Esophagus squamous epithelium (tissue), 5 donors: Measurements from ENCODE around the gene COL6A3. TPM values are rescaled to one million over a fixed set of nuclear protein-coding genes. Genes with fewer than 3 reads are reported as not detected.

Source experiments
- DNase-seq: peaks from one replicate; lab custom pipeline; 2025; lab: John Stamatoyannopoulos, UW
- H3K27ac ChIP-seq, 4 donors: fragments of 200-600 bp; sonication (generic); one replicate each; pipeline ENCODE4 v1.5.1; 2016 to 2019; ENCODE audit warnings: mild to moderate bottlenecking in 1 of 4
- H3K27me3 ChIP-seq, 4 donors: fragments of 200-600 bp; sonication (generic); 1 replicate in 3 of 4; 2 replicates in 1 of 4; pipeline versions ENCODE4 v1.5.1 to v1.6.0; 2017 to 2021; ENCODE audit warnings: antibody characterized with exemption in 1 of 4
- H3K36me3 ChIP-seq, 3 donors: fragments of 200-600 bp; sonication (generic); one replicate each; pipeline ENCODE4 v1.5.1; 2016 to 2019
- H3K4me1 ChIP-seq, 3 donors: fragments of 200-600 bp; sonication (generic); one replicate each; pipeline ENCODE4 v1.5.1; 2017 to 2019
- H3K4me3 ChIP-seq, 4 donors: fragments of 200-600 bp; sonication (generic); 1 replicate in 3 of 4; 2 replicates in 1 of 4; pipeline ENCODE4 v1.5.1; 2016 to 2019; ENCODE audit warnings: mild to moderate bottlenecking in 2 of 4, moderate library complexity in 1 of 4
- H3K9me3 ChIP-seq, 3 donors: fragments of 200-600 bp; sonication (generic); one replicate each; pipeline ENCODE4 v1.5.1; 2016 to 2019
- POLR2A ChIP-seq, 4 donors: fragments of 450-650 bp; IDR thresholded peaks; one replicate each; pipeline ENCODE4 v1.6.1; 2017; ENCODE audit warnings: antibody characterized with exemption in 4 of 4, mild to moderate bottlenecking in 4 of 4, moderate library complexity in 3 of 4
- WGBS, 2 donors: methylation state at CpG; one replicate each; pipeline ENCODE4 v1.1.5; 2018; 5-methylcytosine and 5-hydroxymethylcytosine counted together
- intact Hi-C: fragments of 100-400 bp; cut with DNase I; formaldehyde crosslinking; loops from one replicate; pipeline ENCODE4 v1.15.0; 2022
- total RNA-seq, 4 donors: library from RNA; depleted of rRNA; stranded (reverse); fragments of >200 nt; gene quantifications; one replicate each; pipeline ENCODE4 v1.1.0, GENCODE V29; 2016
- TF ChIP-seq, protein P1 (sequence below), 6 experiments: fragments of 450-650 bp in 4 of 6; fragments of 200-600 bp in 2 of 6; sonication (generic) in 2 of 6; IDR thresholded peaks; one replicate each; pipeline ENCODE4 v1.5.1; 2016 to 2019; ENCODE audit warnings: antibody characterized with exemption in 6 of 6, mild to moderate bottlenecking in 4 of 6, moderate library complexity in 4 of 6
- donor health status: DM: yes; HTN: yes; CAD: no.

Gene COL6A3
- total RNA-seq, 4 donors from 2014 or later: 8.9 to 138 (median 46.5) TPM

DNA sequence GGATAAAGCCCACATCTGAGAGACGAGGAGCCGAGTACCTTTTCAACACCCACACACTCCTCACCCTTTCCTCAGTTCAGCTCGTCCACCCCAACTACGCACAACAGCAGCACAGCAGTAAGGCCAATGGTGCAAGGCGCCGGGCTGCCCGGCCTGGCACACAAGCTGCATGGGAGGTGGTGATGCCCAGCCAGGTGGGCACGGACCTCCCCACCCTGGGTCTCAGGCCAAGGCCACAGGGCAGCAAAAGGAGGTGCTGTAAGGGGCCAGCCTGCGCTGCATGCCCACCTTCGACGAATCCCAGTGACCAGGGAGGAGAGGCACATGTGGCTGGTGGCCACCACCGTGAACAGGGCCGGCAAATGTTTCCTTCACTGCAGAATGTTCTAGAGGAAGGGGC lies 36.6 kb upstream of the COL6A3 start:
- Histone ChIP-seq H3K4me1 (peaks cover 6 to 41% (median 18%) of the 10 kb centered on the region in 3 donors), H3K4me3 (no peak overlapping the region), H3K27me3 (peaks cover 0 to 53% (median 0%) of the 10 kb centered on the region in 4 donors), H3K9me3 (no peaks in the 10 kb centered on the region), H3K36me3 (no peaks in the 10 kb centered on the region), H3K27ac (peak overlapping the region in 3 of 4 donors; percentile 26 to 83 (median 48))
- no peak for DNase-seq
- TF ChIP-seq, protein P1, sequence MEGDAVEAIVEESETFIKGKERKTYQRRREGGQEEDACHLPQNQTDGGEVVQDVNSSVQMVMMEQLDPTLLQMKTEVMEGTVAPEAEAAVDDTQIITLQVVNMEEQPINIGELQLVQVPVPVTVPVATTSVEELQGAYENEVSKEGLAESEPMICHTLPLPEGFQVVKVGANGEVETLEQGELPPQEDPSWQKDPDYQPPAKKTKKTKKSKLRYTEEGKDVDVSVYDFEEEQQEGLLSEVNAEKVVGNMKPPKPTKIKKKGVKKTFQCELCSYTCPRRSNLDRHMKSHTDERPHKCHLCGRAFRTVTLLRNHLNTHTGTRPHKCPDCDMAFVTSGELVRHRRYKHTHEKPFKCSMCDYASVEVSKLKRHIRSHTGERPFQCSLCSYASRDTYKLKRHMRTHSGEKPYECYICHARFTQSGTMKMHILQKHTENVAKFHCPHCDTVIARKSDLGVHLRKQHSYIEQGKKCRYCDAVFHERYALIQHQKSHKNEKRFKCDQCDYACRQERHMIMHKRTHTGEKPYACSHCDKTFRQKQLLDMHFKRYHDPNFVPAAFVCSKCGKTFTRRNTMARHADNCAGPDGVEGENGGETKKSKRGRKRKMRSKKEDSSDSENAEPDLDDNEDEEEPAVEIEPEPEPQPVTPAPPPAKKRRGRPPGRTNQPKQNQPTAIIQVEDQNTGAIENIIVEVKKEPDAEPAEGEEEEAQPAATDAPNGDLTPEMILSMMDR (IDR thresholded peaks at IDR 0.05): no peak
- TF ChIP-seq POLR2A (IDR thresholded peaks at IDR 0.05): no peak
- intact Hi-C loops: no loop called here
- WGBS, 2 donors: 84 to 91% methylated on average over 8 to 10 of the region's 13 CpGs

DNA sequence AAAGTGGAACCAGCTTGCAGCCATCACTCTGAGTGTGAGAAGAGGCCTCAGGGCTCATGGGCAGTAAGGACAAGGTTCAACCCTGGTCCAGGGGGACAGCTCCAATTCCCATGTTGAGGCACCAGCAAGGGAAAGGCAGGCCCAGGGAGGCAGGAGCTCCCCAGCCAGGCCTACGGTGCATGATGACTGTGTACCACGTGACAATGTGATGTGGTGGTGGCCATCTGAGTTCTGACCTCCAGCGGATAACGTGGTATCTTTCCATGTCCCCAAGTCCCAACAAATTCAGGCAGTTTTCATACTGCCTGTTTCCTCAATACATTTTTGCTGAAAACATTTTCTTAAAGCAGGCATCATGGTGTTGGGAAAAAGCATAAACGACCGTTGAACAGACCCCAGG lies 36.1 kb upstream of the COL6A3 start:
- Histone ChIP-seq H3K4me3 (no peak overlapping the region), H3K4me1 (peaks cover 6 to 41% (median 18%) of the 10 kb centered on the region in 3 donors)
- intact Hi-C loops: no loop called here

DNA sequence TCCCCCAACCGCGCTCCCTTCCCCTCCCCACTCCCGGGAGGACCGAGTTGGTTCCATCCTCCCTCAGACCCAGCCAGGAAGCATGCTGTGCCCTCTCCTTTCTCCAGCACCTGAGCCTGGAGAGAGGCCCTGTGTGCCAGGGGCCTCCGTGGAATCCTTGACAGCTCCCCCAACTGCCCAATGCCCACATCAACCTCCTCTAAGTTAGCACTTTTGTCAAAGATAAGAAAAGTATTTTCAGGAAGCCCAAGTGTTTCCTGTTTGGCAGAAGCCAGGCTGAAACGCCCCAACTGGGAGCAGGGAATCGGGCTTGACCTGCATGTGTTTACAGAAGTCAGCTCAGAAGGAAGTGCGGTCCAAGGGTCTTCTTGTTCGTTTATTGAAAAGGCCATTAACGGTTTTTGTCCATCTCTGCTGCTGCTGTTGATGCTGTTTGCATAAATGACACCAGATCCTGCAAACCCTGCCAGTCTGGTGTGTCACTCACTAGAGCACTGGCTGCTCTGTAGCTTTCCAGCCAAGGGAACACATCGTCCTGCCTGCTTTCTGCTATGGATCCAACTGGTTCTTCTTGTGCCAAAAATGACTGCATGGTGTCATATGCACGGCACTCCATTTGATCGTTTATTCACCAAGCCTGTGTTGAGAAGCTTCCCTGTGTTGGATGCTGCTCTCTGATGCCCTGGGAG lies 35.4 kb upstream of the COL6A3 start:
- TF ChIP-seq, protein P1 (IDR thresholded peaks at IDR 0.05): no peak
- no peak for TF ChIP-seq POLR2A (IDR thresholded peaks at IDR 0.05)
- Histone ChIP-seq H3K36me3 (no peaks in the 10 kb centered on the region), H3K9me3 (no peaks in the 10 kb centered on the region), H3K4me3 (no peak overlapping the region), H3K27ac (peak overlapping the region; percentile 23 to 84 (median 80)), H3K4me1 (peaks cover 6 to 41% (median 18%) of the 10 kb centered on the region in 3 donors), H3K27me3 (peaks cover 0 to 44% (median 0%) of the 10 kb centered on the region in 4 donors)
- 44 to 48% methylated on average over 13 of the region's 13 CpGs for WGBS, 2 donors
- intact Hi-C loops: no loop called here
- no peak for DNase-seq

More for the DNA sequence above, 36.1 kb upstream of the COL6A3 start:
- Histone ChIP-seq H3K27ac (peak overlapping the region in 3 of 4 donors; percentile 76 to 84 (median 83)), H3K9me3 (no peaks in the 10 kb centered on the region), H3K36me3 (no peaks in the 10 kb centered on the region), H3K27me3 (peaks cover 0 to 50% (median 0%) of the 10 kb centered on the region in 4 donors)
- no peak for DNase-seq
- WGBS, 2 donors: 78 to 90% methylated on average over 2 to 5 of the region's 6 CpGs
- no peak for TF ChIP-seq POLR2A (IDR thresholded peaks at IDR 0.05)
- TF ChIP-seq, protein P1 (IDR thresholded peaks at IDR 0.05): no peak

DNA sequence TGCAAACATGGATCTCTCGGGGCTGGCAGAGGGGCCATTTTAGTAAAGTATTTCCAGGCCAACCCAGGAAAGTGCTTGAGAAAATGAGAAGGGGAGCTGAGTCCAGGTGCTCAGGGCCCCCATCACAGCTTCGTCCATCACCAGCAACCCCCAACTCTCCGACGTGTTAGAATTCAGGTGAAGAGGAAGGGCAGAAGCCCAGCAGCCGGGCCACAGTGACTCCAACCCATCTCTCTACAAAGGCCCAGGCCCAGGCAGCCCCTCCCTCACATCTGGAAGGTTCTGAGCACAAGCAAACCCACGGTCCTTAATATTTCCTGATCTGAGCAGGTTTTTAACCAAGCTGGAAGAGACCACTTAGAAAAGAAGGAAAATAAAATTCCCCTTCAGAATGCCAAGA lies 34.7 kb upstream of the COL6A3 start:
- H3K4me1 ChIP-seq: peaks cover 6 to 41% (median 18%) of the 10 kb centered on the region in 3 donors

DNA sequence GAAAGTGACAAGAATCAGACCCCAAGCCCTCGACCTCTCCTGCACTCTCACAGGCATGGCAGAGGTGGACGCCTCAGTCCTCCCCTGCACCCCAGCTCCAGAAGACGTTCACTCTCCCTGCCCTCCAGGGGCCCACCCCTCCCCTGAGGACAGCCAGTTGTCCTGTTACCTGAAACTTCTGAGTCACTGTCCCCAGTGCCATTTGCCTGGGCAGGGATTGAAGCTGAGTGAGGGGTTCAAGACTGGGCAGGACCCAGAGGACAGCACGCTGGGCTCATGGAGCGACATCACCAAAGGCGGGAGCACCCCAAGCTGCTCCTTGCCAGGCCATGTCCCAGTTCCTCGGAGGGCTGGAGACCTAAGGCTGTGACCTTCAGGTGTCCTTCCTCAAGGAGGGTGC lies 34.2 kb upstream of the COL6A3 start:
- TF ChIP-seq POLR2A (IDR thresholded peaks at IDR 0.05): no peak
- TF ChIP-seq, protein P1 (IDR thresholded peaks at IDR 0.05): no peak
- 79 to 80% methylated on average over 2 of the region's 7 CpGs for WGBS, 2 donors
- DNase-seq: no peak

More for the DNA sequence above, 34.7 kb upstream of the COL6A3 start:
- Histone ChIP-seq H3K9me3 (no peaks in the 10 kb centered on the region), H3K36me3 (no peaks in the 10 kb centered on the region), H3K27me3 (peaks cover 0 to 40% (median 0%) of the 10 kb centered on the region in 4 donors), H3K4me3 (no peak overlapping the region), H3K27ac (peak overlapping the region; percentile 23 to 84 (median 56))
- no peak for DNase-seq
- TF ChIP-seq, protein P1 (IDR thresholded peaks at IDR 0.05): no peak
- no peak for TF ChIP-seq POLR2A (IDR thresholded peaks at IDR 0.05)
- 65 to 82% methylated on average over 4 to 6 of the region's 6 CpGs for WGBS, 2 donors
- intact Hi-C loops: no loop called here

More for the DNA sequence above, 34.2 kb upstream of the COL6A3 start:
- H3K4me1 ChIP-seq: peaks cover 6 to 41% (median 18%) of the 10 kb centered on the region in 3 donors
- no peak overlapping the region for H3K4me3 ChIP-seq
- H3K27ac ChIP-seq: peak overlapping the region in 3 of 4 donors; percentile 30 to 84 (median 83)
- no peaks in the 10 kb centered on the region for H3K36me3 ChIP-seq
- H3K9me3 ChIP-seq: no peaks in the 10 kb centered on the region
- peaks cover 0 to 36% (median 0%) of the 10 kb centered on the region in 4 donors for H3K27me3 ChIP-seq
- intact Hi-C loops: no loop called here
